Endothelial cell of umbilical vein (primary cell): ENCODE results near the gene HTR3A. TPM values are rescaled to one million over a fixed set of nuclear protein-coding genes. Genes with fewer than 3 reads are reported as not detected.

Source experiments
- BruUV-seq: library from RNA; stranded (reverse); fragments of 400-500 nt; replicated peaks from 2 replicates; lab custom pipeline; 2021; lab: Mats Ljungman, UMichigan
- CTCF ChIA-PET: fragments of 300-600, 350-600 bp; sonication (Branson Sonifier 250); formaldehyde crosslinking; loops from one replicate; lab custom pipeline; 2021; ENCODE audit warnings: antibody characterized with exemption, inconsistent platforms; lab: Charles Lee
- POLR2A ChIA-PET: fragments of 300-600, 350-600 bp; sonication (Branson Sonifier 250); formaldehyde crosslinking; loops from one replicate; lab custom pipeline; 2021; ENCODE audit warnings: antibody characterized with exemption, inconsistent platforms; lab: Charles Lee
- DNase-seq: peaks from one replicate; pipeline ENCODE4 v3.0.0-alpha.2; 2011; ENCODE audit warnings: low read depth, low spot score
- FAIRE-seq: peaks from 2 replicates; lab custom pipeline; 2011; peaks lifted over from hg19 to GRCh38; lab: Jason Lieb, UNC
- H2AFZ ChIP-seq: 2 replicates; pipeline ENCODE4 v1.6.0; 2012; ENCODE audit warnings: low read depth, low read length, control low read depth, inconsistent platforms
- H3K27ac ChIP-seq: 2 replicates; pipeline ENCODE4 v1.5.1; 2011; ENCODE audit warnings: low read depth, mild to moderate bottlenecking, control low read depth, low read length, moderate library complexity; ENCODE audit not compliant: insufficient read depth
- H3K27me3 ChIP-seq, 2 experiments: 2 replicates each; pipeline versions ENCODE4 v1.6.0 to v1.6.1; 2011; ENCODE audit warnings: low read length in 2 of 2, mixed read lengths in 1 of 2; ENCODE audit not compliant: control insufficient read depth in 2 of 2, insufficient read depth in 2 of 2
- H3K36me3 ChIP-seq, 2 experiments: 2 replicates in 1 of 2; 3 replicates in 1 of 2; pipeline ENCODE4 v1.5.1; 2011; ENCODE audit warnings: low read length in 2 of 2, mild to moderate bottlenecking in 1 of 2, moderate library complexity in 1 of 2; ENCODE audit not compliant: control insufficient read depth in 2 of 2, insufficient read depth in 2 of 2; ENCODE audit errors: extremely low read depth in 1 of 2
- H3K4me1 ChIP-seq: 3 replicates; pipeline ENCODE4 v1.5.1; 2011; ENCODE audit warnings: mild to moderate bottlenecking, low read length; ENCODE audit not compliant: control insufficient read depth, insufficient read depth; ENCODE audit errors: extremely low read depth
- H3K4me2 ChIP-seq: 2 replicates; pipeline ENCODE4 v1.6.1; 2011; ENCODE audit warnings: low read length, control low read depth, mixed read lengths; ENCODE audit not compliant: insufficient read depth
- H3K4me3 ChIP-seq, 3 experiments: fragments of 200-600 bp in 1 of 3; sonication (generic), shearing (Covaris generic) in 1 of 3; replicated peaks in 1 of 3; 2 replicates each; pipeline ENCODE4 v1.5.1; 2011 to 2016; ENCODE audit warnings: control low read depth in 3 of 3, low read length in 3 of 3, mild to moderate bottlenecking in 2 of 3, inconsistent platforms in 1 of 3, low read depth in 1 of 3, moderate library complexity in 1 of 3; ENCODE audit not compliant: insufficient read depth in 1 of 3
- H3K79me2 ChIP-seq: 2 replicates; pipeline ENCODE4 v1.6.0; 2012; ENCODE audit warnings: low read length, inconsistent platforms; ENCODE audit not compliant: control insufficient read depth, insufficient read depth
- H3K9ac ChIP-seq: replicated peaks from 2 replicates; pipeline ENCODE3; 2011; ENCODE audit warnings: low read length, control low read depth; ENCODE audit not compliant: insufficient read depth; ENCODE audit errors: extremely low read depth
- H3K9me1 ChIP-seq: replicated peaks from 3 replicates; pipeline ENCODE4 v1.6.0; 2011; ENCODE audit warnings: mild to moderate bottlenecking, low read length; ENCODE audit not compliant: control insufficient read depth, insufficient read depth; ENCODE audit errors: extremely low read depth
- H3K9me3 ChIP-seq: replicated peaks from 2 replicates; pipeline ENCODE4 v1.5.1; 2012; ENCODE audit warnings: low read length, inconsistent platforms; ENCODE audit not compliant: control insufficient read depth, insufficient read depth
- H4K20me1 ChIP-seq: replicated peaks from 2 replicates; pipeline ENCODE3; 2011; ENCODE audit warnings: mild to moderate bottlenecking, low read length; ENCODE audit not compliant: control insufficient read depth, insufficient read depth; ENCODE audit errors: extremely low read depth
- EZH2 ChIP-seq: IDR thresholded peaks from 2 replicates; pipeline ENCODE4 v1.6.1; 2012; ENCODE audit warnings: borderline replicate concordance, low read depth, mild to moderate bottlenecking, moderate library complexity, low read length, inconsistent platforms; ENCODE audit not compliant: severe bottlenecking
- FOS ChIP-seq: IDR thresholded peaks from 2 replicates; pipeline ENCODE4 v1.6.1; 2011; ENCODE audit warnings: mild to moderate bottlenecking, low read length, moderate library complexity, borderline replicate concordance; ENCODE audit not compliant: insufficient read depth
- GATA2 ChIP-seq: IDR thresholded peaks from 2 replicates; pipeline ENCODE4 v1.7.0; 2011; ENCODE audit warnings: low read depth, mild to moderate bottlenecking, moderate library complexity, mixed read lengths, low read length; ENCODE audit not compliant: insufficient read length, insufficient read depth
- JUN ChIP-seq: IDR thresholded peaks from 2 replicates; pipeline ENCODE4 v1.6.1; 2011; ENCODE audit warnings: borderline replicate concordance, low read depth; ENCODE audit not compliant: insufficient read length, insufficient read depth
- MYC ChIP-seq: IDR thresholded peaks from one replicate; pipeline ENCODE4 v1.6.1; 2011; ENCODE audit warnings: mild to moderate bottlenecking, low read depth, low read length
- POLR2A ChIP-seq: IDR thresholded peaks from 2 replicates; pipeline ENCODE4 v1.6.1; 2012; ENCODE audit warnings: low read depth, mild to moderate bottlenecking, control low read depth, low read length
- POLR2AphosphoS5 ChIP-seq: IDR thresholded peaks from 2 replicates; pipeline ENCODE4 v1.6.1; 2012; ENCODE audit warnings: low read depth, mild to moderate bottlenecking, control low read depth, low read length, moderate library complexity; ENCODE audit not compliant: insufficient read depth
- dilution Hi-C: fragments of 300-500 bp; cut with MboI; formaldehyde crosslinking; loops from one replicate; pipeline ENCODE4 v1.15.0; 2019; ENCODE audit warnings: low sequenced_read_pairs; ENCODE audit not compliant: extremely low pct_ligation_motif_present
- intact Hi-C: fragments of 100-400 bp; cut with micrococcal nuclease; formaldehyde crosslinking; loops from one replicate; pipeline ENCODE4 v1.10.0; 2022
- polyA plus RNA-seq, 4 experiments: library from polyadenylated mRNA; depleted of rRNA in 3 of 4; stranded (reverse) in 3 of 4; unstranded in 1 of 4; fragments of >200 nt; gene quantifications; 2 replicates each; pipeline versions ENCODE4 v1.2.1 to v1.2.3, GENCODE V29; 2011 to 2012; ENCODE audit warnings: missing spikeins in 1 of 4
- total RNA-seq: library from RNA; stranded (reverse); gene quantifications from 2 replicates; pipeline ENCODE4 v1.2.3, GENCODE V29; 2021
- TF ChIP-seq, protein P1 (sequence below), 2 donors: IDR thresholded peaks; 1 replicate in 1 of 2; 2 replicates in 1 of 2; pipeline ENCODE4 v1.5.1; 2011; ENCODE audit warnings: low read length in 2 of 2, mild to moderate bottlenecking in 2 of 2, moderate library complexity in 2 of 2, control low read depth in 1 of 2, inconsistent platforms in 1 of 2, low read depth in 1 of 2; ENCODE audit not compliant: insufficient read depth in 1 of 2; ENCODE audit errors: extremely low read depth in 1 of 2
- TF ChIP-seq, protein P2 (sequence below): IDR thresholded peaks from 2 replicates; pipeline ENCODE4 v1.6.1; 2011; ENCODE audit not compliant: insufficient read depth, insufficient read length

The HTR3A gene
- total and polyA plus RNA-seq, 2 donors (not counting 3 experiments of a cell fraction or from before 2014, with no cell fraction given) = not detected

DNA sequence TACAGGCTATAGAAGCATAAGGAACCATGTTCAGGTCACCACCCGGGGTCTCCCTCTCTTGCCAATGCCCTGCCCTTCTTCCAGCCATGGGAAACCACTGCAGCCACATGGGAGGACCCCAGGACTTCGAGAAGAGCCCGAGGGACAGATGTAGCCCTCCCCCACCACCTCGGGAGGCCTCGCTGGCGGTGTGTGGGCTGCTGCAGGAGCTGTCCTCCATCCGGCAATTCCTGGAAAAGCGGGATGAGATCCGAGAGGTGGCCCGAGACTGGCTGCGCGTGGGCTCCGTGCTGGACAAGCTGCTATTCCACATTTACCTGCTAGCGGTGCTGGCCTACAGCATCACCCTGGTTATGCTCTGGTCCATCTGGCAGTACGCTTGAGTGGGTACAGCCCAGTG, 14.5 kb downstream of the HTR3A start:
- FAIRE-seq (no peak), DNase-seq (no peak)
- BruUV-seq = no TSS peak
- no peak overlapping the region for H3K27ac ChIP-seq
- no peaks in the 10 kb centered on the region for H3K9me3 ChIP-seq
- H3K27me3 ChIP-seq = peaks cover 0 to 4% of the 10 kb centered on the region in 2 experiments
- H3K4me1 ChIP-seq = no peaks in the 10 kb centered on the region
- H3K79me2 ChIP-seq = no peaks in the 10 kb centered on the region
- H3K4me3 ChIP-seq = no peak overlapping the region
- dilution Hi-C loops = no loop called here
- no peaks in the 10 kb centered on the region for H3K36me3 ChIP-seq
- H3K4me2 ChIP-seq = no peak overlapping the region
- H3K9ac ChIP-seq = no peak overlapping the region
- no peaks in the 10 kb centered on the region for H3K9me1 ChIP-seq
- no peak for TF ChIP-seq POLR2A
- no peak for TF ChIP-seq GATA2
- TF ChIP-seq FOS = no peak
- TF ChIP-seq EZH2 = no peak
- no peak for TF ChIP-seq MYC
- no peak for TF ChIP-seq POLR2AphosphoS5
- TF ChIP-seq, protein P1, sequence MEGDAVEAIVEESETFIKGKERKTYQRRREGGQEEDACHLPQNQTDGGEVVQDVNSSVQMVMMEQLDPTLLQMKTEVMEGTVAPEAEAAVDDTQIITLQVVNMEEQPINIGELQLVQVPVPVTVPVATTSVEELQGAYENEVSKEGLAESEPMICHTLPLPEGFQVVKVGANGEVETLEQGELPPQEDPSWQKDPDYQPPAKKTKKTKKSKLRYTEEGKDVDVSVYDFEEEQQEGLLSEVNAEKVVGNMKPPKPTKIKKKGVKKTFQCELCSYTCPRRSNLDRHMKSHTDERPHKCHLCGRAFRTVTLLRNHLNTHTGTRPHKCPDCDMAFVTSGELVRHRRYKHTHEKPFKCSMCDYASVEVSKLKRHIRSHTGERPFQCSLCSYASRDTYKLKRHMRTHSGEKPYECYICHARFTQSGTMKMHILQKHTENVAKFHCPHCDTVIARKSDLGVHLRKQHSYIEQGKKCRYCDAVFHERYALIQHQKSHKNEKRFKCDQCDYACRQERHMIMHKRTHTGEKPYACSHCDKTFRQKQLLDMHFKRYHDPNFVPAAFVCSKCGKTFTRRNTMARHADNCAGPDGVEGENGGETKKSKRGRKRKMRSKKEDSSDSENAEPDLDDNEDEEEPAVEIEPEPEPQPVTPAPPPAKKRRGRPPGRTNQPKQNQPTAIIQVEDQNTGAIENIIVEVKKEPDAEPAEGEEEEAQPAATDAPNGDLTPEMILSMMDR (IDR thresholded peaks at IDR 0.05; ENCODE audit: extremely low read depth in 1 of 2, insufficient read depth in 1 of 2, low read depth in 1 of 2, low read length in 2 of 2) = no peak
- TF ChIP-seq JUN = no peak
- TF ChIP-seq, protein P2, sequence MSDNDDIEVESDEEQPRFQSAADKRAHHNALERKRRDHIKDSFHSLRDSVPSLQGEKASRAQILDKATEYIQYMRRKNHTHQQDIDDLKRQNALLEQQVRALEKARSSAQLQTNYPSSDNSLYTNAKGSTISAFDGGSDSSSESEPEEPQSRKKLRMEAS = no peak
- ChIA-PET CTCF (interaction anchor here (19.6 kb wide), 1 partner anchor 272 kb away, joined by 539 read pairs; no protein-coding TSS in a partner anchor), POLR2A (no interaction called here)
- H2AFZ ChIP-seq = no peak overlapping the region
- H4K20me1 ChIP-seq = no peaks in the 10 kb centered on the region
- intact Hi-C loops = no loop called here
